HEK293 (cell line): ENCODE results near the gene SLITRK3.

Experiments used
- CTCF ChIA-PET: fragments of 350-600 bp; formaldehyde crosslinking; extraction: SDS; loops from one replicate; lab custom pipeline; 2021; ENCODE audit warnings: antibody characterized with exemption; lab: Yijun Ruan, JAX
- POLR2A ChIA-PET: fragments of 300-600 bp; formaldehyde crosslinking; extraction: SDS; loops from one replicate; lab custom pipeline; 2020; ENCODE audit warnings: antibody characterized with exemption, inconsistent platforms; lab: Yijun Ruan, JAX
- H3K27ac ChIP-seq: fragments of 200-500 bp; sonication (Bioruptor generic); 2 replicates; pipeline ENCODE4 v1.5.1; 2014; ENCODE audit warnings: low read depth, low read length, control low read depth, inconsistent platforms; ENCODE audit errors: extremely low read depth
- H3K36me3 ChIP-seq, 2 experiments: fragments of 200-500 bp in 1 of 2; sonication (Bioruptor generic) in 1 of 2; 1 replicate in 1 of 2; 2 replicates in 1 of 2; pipeline ENCODE4 v1.5.1; 2014 to 2017; ENCODE audit warnings: inconsistent platforms in 2 of 2, low read length in 2 of 2; ENCODE audit not compliant: control insufficient read depth in 2 of 2, insufficient read depth in 1 of 2
- H3K4me1 ChIP-seq: fragments of 200-500 bp; sonication (Bioruptor generic); 2 replicates; pipeline ENCODE4 v1.5.1; 2014; ENCODE audit warnings: mild to moderate bottlenecking, low read length, inconsistent platforms; ENCODE audit not compliant: control insufficient read depth, insufficient read depth
- H3K4me3 ChIP-seq: 2 replicates; pipeline ENCODE4 v1.5.1; 2011; ENCODE audit warnings: low read depth, mild to moderate bottlenecking, control low read depth, low read length, moderate library complexity
- H3K9me3 ChIP-seq: fragments of 200-500 bp; sonication (Bioruptor generic); 2 replicates; pipeline ENCODE4 v1.5.1; 2014; ENCODE audit warnings: low read depth, low read length, inconsistent platforms; ENCODE audit not compliant: control insufficient read depth, insufficient read depth
- BCL11A ChIP-seq: fragments of 450-650 bp; formaldehyde crosslinking; IDR thresholded peaks from 2 replicates; pipeline ENCODE4 v1.5.1; 2016; ENCODE audit warnings: low read depth, missing biosample characterization, missing genetic modification characterization
- PRDM1 ChIP-seq: fragments of 450-650 bp; formaldehyde crosslinking; IDR thresholded peaks from 2 replicates; pipeline ENCODE4; 2016; ENCODE audit warnings: missing biosample characterization, missing genetic modification characterization
- RBAK ChIP-seq: fragments of 450-650 bp; formaldehyde crosslinking; IDR thresholded peaks from 2 replicates; pipeline ENCODE4 v1.5.1; 2016; ENCODE audit warnings: missing biosample characterization, missing genetic modification characterization
- YY2 ChIP-seq: fragments of 450-650 bp; formaldehyde crosslinking; IDR thresholded peaks from 2 replicates; pipeline ENCODE4 v1.5.1; 2016; ENCODE audit warnings: missing biosample characterization, missing genetic modification characterization
- ZFP41 ChIP-seq: fragments of 450-650 bp; formaldehyde crosslinking; IDR thresholded peaks from 2 replicates; pipeline ENCODE4 v1.5.1; 2016; ENCODE audit warnings: missing biosample characterization, missing genetic modification characterization, borderline replicate concordance
- ZNF16 ChIP-seq: fragments of 450-650 bp; formaldehyde crosslinking; IDR thresholded peaks from 2 replicates; pipeline ENCODE4 v1.5.1; 2016; ENCODE audit warnings: low read depth, missing biosample characterization, missing genetic modification characterization
- ZNF184 ChIP-seq: fragments of 450-650 bp; IDR thresholded peaks from 2 replicates; pipeline ENCODE4 v1.5.1; 2018; ENCODE audit warnings: missing biosample characterization, mild to moderate bottlenecking, missing genetic modification characterization
- ZNF2 ChIP-seq: fragments of 450-650 bp; formaldehyde crosslinking; IDR thresholded peaks from 2 replicates; pipeline ENCODE4 v1.5.1; 2016; ENCODE audit warnings: missing biosample characterization, missing genetic modification characterization
- ZNF239 ChIP-seq: fragments of 450-650 bp; formaldehyde crosslinking; IDR thresholded peaks from 2 replicates; pipeline ENCODE4 v1.5.1; 2016; ENCODE audit warnings: missing biosample characterization, missing genetic modification characterization
- ZNF26 ChIP-seq: fragments of 450-650 bp; formaldehyde crosslinking; IDR thresholded peaks from 2 replicates; pipeline ENCODE4 v1.5.1; 2016; ENCODE audit warnings: missing biosample characterization, missing genetic modification characterization
- ZNF398 ChIP-seq: fragments of 450-650 bp; formaldehyde crosslinking; IDR thresholded peaks from 2 replicates; pipeline ENCODE4 v1.5.1; 2017; ENCODE audit warnings: missing biosample characterization, missing genetic modification characterization
- ZNF449 ChIP-seq: fragments of 450-650 bp; formaldehyde crosslinking; IDR thresholded peaks from 2 replicates; pipeline ENCODE4 v1.5.1; 2017; ENCODE audit warnings: missing biosample characterization, mild to moderate bottlenecking, missing genetic modification characterization, moderate library complexity
- ZNF510 ChIP-seq: fragments of 450-650 bp; formaldehyde crosslinking; IDR thresholded peaks from 2 replicates; pipeline ENCODE4 v1.5.1; 2018; ENCODE audit warnings: mild to moderate bottlenecking, missing genetic modification characterization, missing biosample characterization; ENCODE audit not compliant: insufficient replicate concordance
- ZNF513 ChIP-seq: fragments of 450-650 bp; IDR thresholded peaks from 2 replicates; pipeline ENCODE4 v1.5.1; 2018; ENCODE audit warnings: missing biosample characterization, missing genetic modification characterization
- ZNF549 ChIP-seq: fragments of 450-650 bp; IDR thresholded peaks from 2 replicates; pipeline ENCODE4 v1.5.1; 2018; ENCODE audit warnings: missing biosample characterization, missing genetic modification characterization, mild to moderate bottlenecking, inconsistent platforms, moderate library complexity
- ZNF571 ChIP-seq: fragments of 450-650 bp; formaldehyde crosslinking; IDR thresholded peaks from 2 replicates; pipeline ENCODE4 v1.5.0; 2017; ENCODE audit warnings: missing biosample characterization, missing genetic modification characterization
- ZNF623 ChIP-seq: fragments of 450-650 bp; formaldehyde crosslinking; IDR thresholded peaks from 2 replicates; pipeline ENCODE4 v1.5.1; 2016; ENCODE audit warnings: missing biosample characterization, missing genetic modification characterization
- ZNF843 ChIP-seq: fragments of 450-650 bp; formaldehyde crosslinking; IDR thresholded peaks from 2 replicates; pipeline ENCODE4 v1.5.1; 2016; ENCODE audit warnings: missing biosample characterization, missing genetic modification characterization

The SLITRK3 gene

GRCh38 chr3:165159760-165160421 lies 36.3 kb downstream of the SLITRK3 start:
- ChIA-PET CTCF (interaction anchor here (0.7 kb wide), 1 partner anchor 684 kb away, joined by 3 read pairs; no protein-coding TSS in a partner anchor), POLR2A (no interaction called here)
- Histone ChIP-seq H3K27ac (no peak overlapping the region), H3K9me3 (no peaks in the 10 kb centered on the region), H3K4me3 (no peak overlapping the region), H3K4me1 (no peaks in the 10 kb centered on the region), H3K36me3 (no peaks in the 10 kb centered on the region)
- TF ChIP-seq ZNF449: no peak
- no peak for TF ChIP-seq ZNF398 (tag by site-specific recombination)
- TF ChIP-seq ZNF843 (tag by site-specific recombination): no peak
- TF ChIP-seq ZNF510 (tag by site-specific recombination): no peak
- TF ChIP-seq ZNF513 (tag by site-specific recombination): no peak
- no peak for TF ChIP-seq ZNF184 (tag by site-specific recombination)
- no peak for TF ChIP-seq PRDM1 (tag by site-specific recombination)
- TF ChIP-seq YY2 (tag by site-specific recombination): no peak
- TF ChIP-seq ZNF16 (tag by site-specific recombination): no peak
- TF ChIP-seq BCL11A (tag by site-specific recombination): no peak
- TF ChIP-seq ZFP41 (tag by site-specific recombination): no peak

- Histone ChIP-seq H3K27ac (no peak overlapping the region), H3K4me1 (no peaks in the 10 kb centered on the region), H3K9me3 (no peaks in the 10 kb centered on the region), H3K36me3 (no peaks in the 10 kb centered on the region), H3K4me3 (no peak overlapping the region)
- no peak for TF ChIP-seq ZNF623 (tag by site-specific recombination)
- CTCF ChIA-PET: no interaction called here
- POLR2A ChIA-PET: no interaction called here
Observed at GRCh38 chr3:165158011-165158410, 38.2 kb downstream of the SLITRK3 start.

- POLR2A ChIA-PET: no interaction called here
- Histone ChIP-seq H3K4me3 (no peak overlapping the region), H3K4me1 (no peaks in the 10 kb centered on the region), H3K9me3 (no peaks in the 10 kb centered on the region), H3K27ac (no peak overlapping the region), H3K36me3 (no peaks in the 10 kb centered on the region)
- CTCF ChIA-PET: no interaction called here
- no peak for TF ChIP-seq ZNF2
- TF ChIP-seq ZNF239 (tag by site-specific recombination): no peak
- no peak for TF ChIP-seq ZNF571 (tag by site-specific recombination)
- no peak for TF ChIP-seq RBAK (tag by site-specific recombination)
- no peak for TF ChIP-seq ZNF549 (tag by site-specific recombination)
- no peak for TF ChIP-seq ZNF26 (tag by site-specific recombination)
Observed at GRCh38 chr3:165156757-165157420, 39.3 kb downstream of the SLITRK3 start.
